ENCODE data around the gene DLG1. TPM values are rescaled to one million over a fixed set of nuclear protein-coding genes. Genes with fewer than 3 reads are reported as not detected.

The DLG1 gene
- polyA plus RNA-seq, 1 donor from 2014 or later = 43.9 TPM

DNA sequence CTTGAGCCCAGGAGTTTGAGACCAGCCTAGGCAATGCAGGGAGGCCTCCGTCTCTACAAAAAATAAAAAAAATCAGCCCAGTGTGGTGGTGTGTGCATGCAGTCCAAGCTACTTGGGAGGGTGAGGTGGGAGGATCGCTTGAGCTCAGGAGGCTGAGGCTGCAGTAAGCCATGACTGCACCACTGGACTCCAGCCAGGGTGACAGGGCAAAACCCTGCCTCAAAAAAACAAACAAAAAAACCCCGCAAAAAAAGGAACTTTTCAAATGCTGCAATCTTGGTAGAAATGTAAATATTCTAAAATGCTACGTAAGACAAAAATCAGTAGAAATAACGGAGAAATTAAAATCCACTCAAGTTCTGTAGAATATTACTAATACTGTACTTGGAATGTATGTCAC is 160.7 kb downstream of the DLG1 start:
- Histone ChIP-seq H4K20me1 (ENCODE audit: insufficient read depth) (no peaks in the 10 kb centered on the region), H3K79me2 (replicated peaks; ENCODE audit: insufficient read depth, low read length) (no peaks in the 10 kb centered on the region), H3F3A (ENCODE audit: insufficient read depth, low read length, poor library complexity, severe bottlenecking) (no peaks in the 10 kb centered on the region), H3K27ac (ENCODE audit: low read length) (no peak overlapping the region), H2AFZ (ENCODE audit: low read depth, low read length) (no peak overlapping the region), H3K9me3 (ENCODE audit: low read length) (no peaks in the 10 kb centered on the region), H3K36me3 (ENCODE audit: insufficient read depth, low read length) (no peaks in the 10 kb centered on the region), H3K4me3 (ENCODE audit: low read length) (no peak overlapping the region), H3K9ac (ENCODE audit: low read length) (no peak overlapping the region), H3K9me2 (ENCODE audit: insufficient read depth, low read length) (no peaks in the 10 kb centered on the region), H3K4me2 (ENCODE audit: low read length) (no peak overlapping the region), H3K27me3 (ENCODE audit: insufficient read depth, low read depth, low read length) (no peaks in the 10 kb centered on the region)
- TF ChIP-seq CTCF (IDR thresholded peaks at IDR 0.05; ENCODE audit: poor library complexity, severe bottlenecking) (no peak), EP300 (conservative IDR thresholded peaks at IDR 0.05; ENCODE audit: poor library complexity, severe bottlenecking) (no peak), REST (IDR thresholded peaks at IDR 0.05; ENCODE audit: borderline replicate concordance) (no peak), EZH2 (IDR thresholded peaks at IDR 0.05; ENCODE audit: borderline replicate concordance, insufficient read depth, low read length, poor library complexity, severe bottlenecking) (no peak), TAF1 (IDR thresholded peaks at IDR 0.05; ENCODE audit: low read depth) (no peak), SMC3 (conservative IDR thresholded peaks at IDR 0.05; ENCODE audit: poor library complexity) (no peak), MXI1 (conservative IDR thresholded peaks at IDR 0.05; ENCODE audit: poor library complexity, severe bottlenecking) (no peak)

DNA sequence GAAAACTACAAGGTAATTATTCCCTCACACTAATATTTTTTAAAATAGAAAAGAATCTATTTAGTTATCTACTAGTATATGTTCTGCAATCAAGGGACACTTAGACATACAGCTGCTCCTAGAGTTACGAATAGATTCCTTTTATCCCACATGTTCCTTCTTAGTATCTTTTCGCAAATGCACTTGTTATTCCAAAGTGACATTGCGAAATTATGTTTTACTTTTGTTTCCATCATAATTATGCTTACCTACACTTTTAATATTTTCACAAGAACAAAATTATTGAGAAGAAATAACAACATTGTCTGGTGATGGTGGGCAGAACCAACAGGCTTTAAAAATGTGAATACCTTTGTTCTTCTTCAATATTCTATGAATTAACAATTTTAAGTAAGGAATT is 161.7 kb downstream of the DLG1 start:
- H3K9ac ChIP-seq (ENCODE audit: low read length) = no peak overlapping the region
- TF ChIP-seq REST (IDR thresholded peaks at IDR 0.05; ENCODE audit: borderline replicate concordance) (no peak), CTCF (IDR thresholded peaks at IDR 0.05; ENCODE audit: poor library complexity, severe bottlenecking) (no peak), EZH2 (IDR thresholded peaks at IDR 0.05; ENCODE audit: borderline replicate concordance, insufficient read depth, low read length, poor library complexity, severe bottlenecking) (no peak), SMC3 (conservative IDR thresholded peaks at IDR 0.05; ENCODE audit: poor library complexity) (no peak), TAF1 (IDR thresholded peaks at IDR 0.05; ENCODE audit: low read depth) (no peak), EP300 (conservative IDR thresholded peaks at IDR 0.05; ENCODE audit: poor library complexity, severe bottlenecking) (no peak), POLR2AphosphoS5 (IDR thresholded peaks at IDR 0.05) (no peak), MXI1 (conservative IDR thresholded peaks at IDR 0.05; ENCODE audit: poor library complexity, severe bottlenecking) (no peak), RAD21 (conservative IDR thresholded peaks at IDR 0.05) (no peak)
- H2AFZ ChIP-seq (ENCODE audit: low read depth, low read length) = no peak overlapping the region
- H3K27me3 ChIP-seq (ENCODE audit: insufficient read depth, low read depth, low read length) = no peaks in the 10 kb centered on the region
- no peak overlapping the region for H3K27ac ChIP-seq (ENCODE audit: low read length)
- no peak overlapping the region for H3K4me2 ChIP-seq (ENCODE audit: low read length)
- no peaks in the 10 kb centered on the region for H3K9me2 ChIP-seq (ENCODE audit: insufficient read depth, low read length)
- H3K9me3 ChIP-seq (ENCODE audit: low read length) = no peaks in the 10 kb centered on the region
- no peak overlapping the region for H3K4me3 ChIP-seq (ENCODE audit: low read length)
- H3F3A ChIP-seq (ENCODE audit: insufficient read depth, low read length, poor library complexity, severe bottlenecking) = no peaks in the 10 kb centered on the region
- no peaks in the 10 kb centered on the region for H3K36me3 ChIP-seq (ENCODE audit: insufficient read depth, low read length)
- H3K79me2 ChIP-seq (replicated peaks; ENCODE audit: insufficient read depth, low read length) = no peaks in the 10 kb centered on the region
- H4K20me1 ChIP-seq (ENCODE audit: insufficient read depth) = no peaks in the 10 kb centered on the region

Measured in neural cell (in vitro differentiated cells).